Transverse colon (tissue), 4 donors: Measurements from ENCODE around the gene GMDS.

Experiments used
- POLR2A ChIP-seq: fragments of 450-650 bp; IDR thresholded peaks from one replicate; pipeline ENCODE4 v1.6.1; 2016; ENCODE audit warnings: antibody characterized with exemption, mild to moderate bottlenecking, moderate library complexity
- POLR2AphosphoS5 ChIP-seq, 3 donors: sonication (generic); formaldehyde crosslinking; IDR thresholded peaks; one replicate each; pipeline ENCODE4 v1.6.1; 2016; ENCODE audit warnings: antibody characterized with exemption in 3 of 3
- TF ChIP-seq, protein P1 (sequence below), 5 experiments: fragments of 200-600 bp in 3 of 5; fragments of 450-650 bp in 2 of 5; sonication (generic) in 3 of 5; IDR thresholded peaks; 1 replicate in 2 of 5; 2 replicates in 3 of 5; pipeline ENCODE4 v1.5.1; 2016 to 2017; ENCODE audit warnings: antibody characterized with exemption in 5 of 5, inconsistent platforms in 3 of 5, mild to moderate bottlenecking in 2 of 5, moderate library complexity in 1 of 5

GRCh38 chr6:1825926-1826325 lies 419.5 kb downstream of the GMDS start:
- TF ChIP-seq POLR2AphosphoS5 (IDR thresholded peaks at IDR 0.05) (no peak), POLR2A (no peak)
- TF ChIP-seq, protein P1, sequence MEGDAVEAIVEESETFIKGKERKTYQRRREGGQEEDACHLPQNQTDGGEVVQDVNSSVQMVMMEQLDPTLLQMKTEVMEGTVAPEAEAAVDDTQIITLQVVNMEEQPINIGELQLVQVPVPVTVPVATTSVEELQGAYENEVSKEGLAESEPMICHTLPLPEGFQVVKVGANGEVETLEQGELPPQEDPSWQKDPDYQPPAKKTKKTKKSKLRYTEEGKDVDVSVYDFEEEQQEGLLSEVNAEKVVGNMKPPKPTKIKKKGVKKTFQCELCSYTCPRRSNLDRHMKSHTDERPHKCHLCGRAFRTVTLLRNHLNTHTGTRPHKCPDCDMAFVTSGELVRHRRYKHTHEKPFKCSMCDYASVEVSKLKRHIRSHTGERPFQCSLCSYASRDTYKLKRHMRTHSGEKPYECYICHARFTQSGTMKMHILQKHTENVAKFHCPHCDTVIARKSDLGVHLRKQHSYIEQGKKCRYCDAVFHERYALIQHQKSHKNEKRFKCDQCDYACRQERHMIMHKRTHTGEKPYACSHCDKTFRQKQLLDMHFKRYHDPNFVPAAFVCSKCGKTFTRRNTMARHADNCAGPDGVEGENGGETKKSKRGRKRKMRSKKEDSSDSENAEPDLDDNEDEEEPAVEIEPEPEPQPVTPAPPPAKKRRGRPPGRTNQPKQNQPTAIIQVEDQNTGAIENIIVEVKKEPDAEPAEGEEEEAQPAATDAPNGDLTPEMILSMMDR (IDR thresholded peaks at IDR 0.05) = no peak
